ENCODE measurements around the gene GLO1.

The GLO1 gene

GRCh38 chr6:38702558-38703397 is at the start of gene GLO1:
Gene GLO1 (minus strand): TSS chr6:38703145. CDS start chr6:38703054, 91 bp downstream.
- DNase-seq (ENCODE audit: extremely low spot score) = peak; percentile 97
- no peak for TF ChIP-seq ARNT (IDR thresholded peaks at IDR 0.05)
- no peak for TF ChIP-seq PKNOX1 (IDR thresholded peaks at IDR 0.05)
- peak; percentile 97 for TF ChIP-seq L3MBTL2 (conservative IDR thresholded peaks at IDR 0.05)
- no peak for TF ChIP-seq LEF1 (IDR thresholded peaks at IDR 0.05; ENCODE audit: borderline replicate concordance)
- no peak for TF ChIP-seq FOXA1 (IDR thresholded peaks at IDR 0.05)
- no peak for TF ChIP-seq TARDBP (IDR thresholded peaks at IDR 0.05)
- TF ChIP-seq CTBP1 (IDR thresholded peaks at IDR 0.05; ENCODE audit: borderline replicate concordance) = no peak
- no peak for TF ChIP-seq SP1 (IDR thresholded peaks at IDR 0.05)
- no peak for TF ChIP-seq FOXM1 (IDR thresholded peaks at IDR 0.05; ENCODE audit: borderline replicate concordance)
- no peak for TF ChIP-seq FOXK2 (IDR thresholded peaks at IDR 0.05)
- TF ChIP-seq ELF4 (IDR thresholded peaks at IDR 0.05) = peak; percentile 75
- no peak for TF ChIP-seq HDGF (IDR thresholded peaks at IDR 0.05; ENCODE audit: borderline replicate concordance)
- no peak for TF ChIP-seq SUZ12 (IDR thresholded peaks at IDR 0.05)
- TF ChIP-seq BHLHE40 (IDR thresholded peaks at IDR 0.05; ENCODE audit: borderline replicate concordance) = no peak
- TF ChIP-seq NFRKB (IDR thresholded peaks at IDR 0.05) = peak; percentile 19; the same call in 1 of the 2 replicates
- TF ChIP-seq ZNF384 (IDR thresholded peaks at IDR 0.05) = peak; percentile 99
- ChIA-PET POLR2A (interaction anchor here (0.6 to 1.7 kb wide), 14 partner anchors 9 to 979 kb away, joined by 3 to 10 read pairs (median 4); no protein-coding TSS in a partner anchor), CTCF (interaction anchor here (0.6 kb wide), 2 partner anchors 20 to 230 kb away, joined by 3 to 4 read pairs; no protein-coding TSS in a partner anchor)

DNA sequence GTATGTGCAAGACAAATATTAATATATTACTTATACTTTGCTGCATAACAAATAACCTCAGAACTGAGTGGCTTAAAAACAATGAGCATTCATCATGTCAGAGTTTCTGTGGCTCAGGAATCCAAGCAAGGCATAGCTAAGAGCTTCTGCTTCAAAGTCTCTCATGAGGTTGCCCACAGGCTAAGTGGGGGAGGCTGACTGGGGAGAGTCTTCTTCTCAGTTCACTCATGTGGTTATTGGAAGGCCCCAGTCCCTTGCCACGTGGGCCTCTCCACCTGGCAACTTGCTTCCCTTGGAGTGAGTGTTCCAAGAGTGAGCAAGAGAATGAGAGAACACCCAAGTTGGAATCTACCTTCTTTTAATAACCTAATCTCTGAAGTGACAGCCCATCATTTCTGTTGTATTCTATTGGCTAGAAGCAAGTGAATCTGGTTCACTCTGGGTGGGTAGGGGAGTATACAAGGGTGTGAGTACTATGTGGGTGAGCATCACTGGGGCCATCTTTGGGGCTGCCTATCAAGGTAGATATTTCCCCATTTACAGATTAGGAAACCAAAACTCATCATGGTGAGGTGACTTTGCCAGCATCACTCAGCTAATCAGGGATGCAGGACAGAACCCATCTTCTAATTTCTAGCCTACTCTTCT is 48.1 kb upstream of the GLO1 start:
- TF ChIP-seq ELF4 (IDR thresholded peaks at IDR 0.05) (no peak), FOXA1 (IDR thresholded peaks at IDR 0.05) (no peak), ZNF384 (IDR thresholded peaks at IDR 0.05) (no peak), NFRKB (IDR thresholded peaks at IDR 0.05) (no peak), SP1 (IDR thresholded peaks at IDR 0.05) (no peak), CTBP1 (IDR thresholded peaks at IDR 0.05; ENCODE audit: borderline replicate concordance) (no peak), FOXK2 (IDR thresholded peaks at IDR 0.05) (no peak)
- POLR2A ChIA-PET = no interaction called here
- DNase-seq (ENCODE audit: extremely low spot score) = no peak
- CTCF ChIA-PET = no interaction called here

DNA sequence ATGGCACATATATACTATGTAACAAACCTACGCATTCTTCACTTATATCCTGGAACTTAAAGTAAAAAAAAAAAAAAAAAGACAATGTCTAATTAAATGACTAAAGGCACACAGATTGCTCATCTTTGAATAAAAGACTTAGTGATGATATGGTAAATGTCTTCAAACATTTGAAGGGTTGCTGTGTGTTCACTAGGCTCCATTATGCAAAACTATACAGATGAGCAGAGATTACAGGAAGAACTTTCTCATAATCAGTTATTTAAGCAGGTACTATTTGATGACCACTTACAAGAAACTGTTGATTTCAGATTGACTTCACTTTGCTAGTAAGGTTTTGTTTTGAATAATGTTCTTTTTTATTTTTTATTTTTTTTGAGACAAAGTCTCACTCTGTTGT is 46.5 kb upstream of the GLO1 start:
- CTCF ChIA-PET = no interaction called here
- no peak for DNase-seq (ENCODE audit: extremely low spot score)
- POLR2A ChIA-PET = no interaction called here
- TF ChIP-seq ELF4 (IDR thresholded peaks at IDR 0.05) (no peak), SP1 (IDR thresholded peaks at IDR 0.05) (no peak), ARNT (IDR thresholded peaks at IDR 0.05) (no peak), HDGF (IDR thresholded peaks at IDR 0.05; ENCODE audit: borderline replicate concordance) (no peak), L3MBTL2 (conservative IDR thresholded peaks at IDR 0.05) (no peak), NFRKB (IDR thresholded peaks at IDR 0.05) (no peak), SUZ12 (IDR thresholded peaks at IDR 0.05) (no peak)

- POLR2A ChIA-PET = no interaction called here
- TF ChIP-seq L3MBTL2 (conservative IDR thresholded peaks at IDR 0.05) (no peak), ZNF384 (IDR thresholded peaks at IDR 0.05) (no peak), CTBP1 (IDR thresholded peaks at IDR 0.05; ENCODE audit: borderline replicate concordance) (no peak), FOXM1 (IDR thresholded peaks at IDR 0.05; ENCODE audit: borderline replicate concordance) (no peak), ARNT (IDR thresholded peaks at IDR 0.05) (no peak), BHLHE40 (IDR thresholded peaks at IDR 0.05; ENCODE audit: borderline replicate concordance) (no peak), PKNOX1 (IDR thresholded peaks at IDR 0.05) (no peak), NFRKB (IDR thresholded peaks at IDR 0.05) (no peak), ELF4 (IDR thresholded peaks at IDR 0.05) (no peak), HDGF (IDR thresholded peaks at IDR 0.05; ENCODE audit: borderline replicate concordance) (no peak), FOXK2 (IDR thresholded peaks at IDR 0.05) (no peak), SP1 (IDR thresholded peaks at IDR 0.05) (no peak), LEF1 (IDR thresholded peaks at IDR 0.05; ENCODE audit: borderline replicate concordance) (no peak), SUZ12 (IDR thresholded peaks at IDR 0.05) (no peak), FOXA1 (IDR thresholded peaks at IDR 0.05) (no peak), TARDBP (IDR thresholded peaks at IDR 0.05) (no peak)
- CTCF ChIA-PET = no interaction called here
Measured at GRCh38 chr6:38739532-38739931, 36.6 kb upstream of the GLO1 start.

GRCh38 chr6:38738261-38738660 is 35.3 kb upstream of the GLO1 start:
- ChIA-PET POLR2A (no interaction called here), CTCF (no interaction called here)
- no peak for DNase-seq (ENCODE audit: extremely low spot score)
- TF ChIP-seq FOXM1 (IDR thresholded peaks at IDR 0.05; ENCODE audit: borderline replicate concordance) = no peak
- no peak for TF ChIP-seq SUZ12 (IDR thresholded peaks at IDR 0.05)
- no peak for TF ChIP-seq FOXA1 (IDR thresholded peaks at IDR 0.05)
- TF ChIP-seq ARNT (IDR thresholded peaks at IDR 0.05) = no peak
- TF ChIP-seq SP1 (IDR thresholded peaks at IDR 0.05) = no peak
- TF ChIP-seq L3MBTL2 (conservative IDR thresholded peaks at IDR 0.05) = no peak
- TF ChIP-seq PKNOX1 (IDR thresholded peaks at IDR 0.05) = no peak
- TF ChIP-seq ZNF384 (IDR thresholded peaks at IDR 0.05) = no peak

More at GRCh38 chr6:38739532-38739931, 36.6 kb upstream of the GLO1 start:
- DNase-seq (ENCODE audit: extremely low spot score) = no peak

- DNase-seq (ENCODE audit: extremely low spot score) = no peak
- no peak for TF ChIP-seq ZNF384 (IDR thresholded peaks at IDR 0.05)
- TF ChIP-seq LEF1 (IDR thresholded peaks at IDR 0.05; ENCODE audit: borderline replicate concordance) = no peak
- TF ChIP-seq L3MBTL2 (conservative IDR thresholded peaks at IDR 0.05) = no peak
- TF ChIP-seq NFRKB (IDR thresholded peaks at IDR 0.05) = no peak
- no peak for TF ChIP-seq HDGF (IDR thresholded peaks at IDR 0.05; ENCODE audit: borderline replicate concordance)
- TF ChIP-seq CTBP1 (IDR thresholded peaks at IDR 0.05; ENCODE audit: borderline replicate concordance) = no peak
- TF ChIP-seq ARNT (IDR thresholded peaks at IDR 0.05) = no peak
- TF ChIP-seq FOXM1 (IDR thresholded peaks at IDR 0.05; ENCODE audit: borderline replicate concordance) = no peak
- no peak for TF ChIP-seq FOXA1 (IDR thresholded peaks at IDR 0.05)
- TF ChIP-seq FOXK2 (IDR thresholded peaks at IDR 0.05) = no peak
- no peak for TF ChIP-seq ELF4 (IDR thresholded peaks at IDR 0.05)
- TF ChIP-seq SP1 (IDR thresholded peaks at IDR 0.05) = no peak
- no peak for TF ChIP-seq SUZ12 (IDR thresholded peaks at IDR 0.05)
- TF ChIP-seq PKNOX1 (IDR thresholded peaks at IDR 0.05) = no peak
- ChIA-PET CTCF (no interaction called here), POLR2A (no interaction called here)
Measured at GRCh38 chr6:38736951-38737350, 34.0 kb upstream of the GLO1 start.

All from HEK293T (cell line).